PFSK-1 (cell line): Measurements from ENCODE around the gene CEACAM6.

Source experiments
- FOXP2 ChIP-seq: optimal IDR thresholded peaks from 2 replicates; pipeline ENCODE3; 2011; ENCODE audit warnings: borderline replicate concordance, control low read depth, inconsistent platforms; ENCODE audit not compliant: insufficient read depth; ENCODE audit errors: extremely low read length, extremely low read depth
- POLR2AphosphoS5 ChIP-seq: IDR thresholded peaks from 2 replicates; pipeline ENCODE4 v1.6.1; 2012; ENCODE audit warnings: low read depth, mild to moderate bottlenecking, control low read depth, low read length, moderate library complexity
- REST ChIP-seq, 2 experiments: IDR thresholded peaks; 2 replicates each; pipeline versions ENCODE4 v1.6.1 to v1.8.0; 2011 to 2012; ENCODE audit warnings: low read depth in 2 of 2, low read length in 2 of 2, control low read depth in 1 of 2, inconsistent platforms in 1 of 2, mild to moderate bottlenecking in 1 of 2, moderate library complexity in 1 of 2; ENCODE audit not compliant: insufficient read depth in 1 of 2
- SIN3A ChIP-seq: IDR thresholded peaks from 2 replicates; pipeline ENCODE4 v1.6.1; 2012; ENCODE audit warnings: mild to moderate bottlenecking, low read length, moderate library complexity, borderline replicate concordance; ENCODE audit not compliant: insufficient read depth
- TAF1 ChIP-seq: IDR thresholded peaks from 2 replicates; pipeline ENCODE4 v1.6.1; 2012; ENCODE audit warnings: low read length, control low read depth, borderline replicate concordance; ENCODE audit not compliant: insufficient read depth

- TF ChIP-seq POLR2AphosphoS5 = no peak
- TF ChIP-seq TAF1 = no peak
- no peak for TF ChIP-seq REST (IDR thresholded peaks at IDR 0.05; ENCODE audit: insufficient read depth in 1 of 2, low read depth in 2 of 2, low read length in 2 of 2)
- TF ChIP-seq SIN3A = no peak
- no peak for TF ChIP-seq FOXP2
Observed at GRCh38 chr19:41807176-41807575, 51.8 kb downstream of the CEACAM6 start.
